HUES6 (cell line): ENCODE measurements around the gene PCDHB1.
A peak's percentile ranks its signal among the peaks of the same experiment; 100 is the strongest.

ENCODE experiments used
- H3K27ac ChIP-seq: 2 replicates; pipeline ENCODE4 v1.7.0; 2013; ENCODE audit warnings: low read depth, mild to moderate bottlenecking, low read length, inconsistent platforms
- H3K27me3 ChIP-seq: 2 replicates; pipeline ENCODE4 v1.6.1; 2013; ENCODE audit warnings: low read length; ENCODE audit not compliant: control insufficient read depth, insufficient read depth
- H3K36me3 ChIP-seq: 2 replicates; pipeline ENCODE4 v1.6.1; 2013; ENCODE audit warnings: low read length; ENCODE audit not compliant: control insufficient read depth, insufficient read depth
- H3K4me1 ChIP-seq: 2 replicates; pipeline ENCODE4 v1.6.1; 2013; ENCODE audit warnings: low read length; ENCODE audit not compliant: control insufficient read depth, insufficient read depth
- H3K4me3 ChIP-seq: 2 replicates; pipeline ENCODE4 v1.5.1; 2013; ENCODE audit warnings: low read depth, low read length
- H3K9ac ChIP-seq: one replicate; pipeline ENCODE4 v1.6.1; 2013; ENCODE audit warnings: mild to moderate bottlenecking, low read length
- H3K9me3 ChIP-seq: 2 replicates; pipeline ENCODE4 v1.6.1; 2013; ENCODE audit warnings: low read depth, low read length; ENCODE audit not compliant: control insufficient read depth, insufficient read depth

The PCDHB1 gene

DNA sequence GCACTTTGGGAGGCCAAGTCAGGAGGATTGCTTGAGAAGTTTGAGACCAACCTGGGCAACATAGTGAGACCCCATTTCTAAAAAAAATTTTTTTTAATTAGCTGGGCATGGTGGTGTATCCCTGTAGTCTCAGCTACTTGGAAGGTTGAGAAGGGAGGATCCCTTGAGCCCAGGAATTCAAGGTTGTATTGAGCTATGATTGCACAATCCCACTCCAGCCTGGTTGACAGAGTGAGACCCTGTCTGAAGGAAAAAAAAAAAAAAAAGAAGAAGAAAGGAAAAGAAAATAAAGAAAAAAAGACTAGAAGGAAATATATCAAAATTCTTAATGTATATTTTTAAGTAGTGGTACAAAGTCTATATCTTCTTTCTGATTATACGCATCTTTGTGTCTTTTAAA, 28.8 kb upstream of the PCDHB1 start:
- no peak overlapping the region for H3K9ac ChIP-seq
- no peak overlapping the region for H3K4me3 ChIP-seq
- H3K27ac ChIP-seq, result no peak overlapping the region
- H3K36me3 ChIP-seq, result no peaks in the 10 kb centered on the region
- H3K9me3 ChIP-seq, result no peaks in the 10 kb centered on the region
- no peaks in the 10 kb centered on the region for H3K27me3 ChIP-seq
- H3K4me1 ChIP-seq, result 0 out of 2 replicates have a peak, but pooled peaks cover 3% of the 10 kb centered on the region

- H3K4me1 ChIP-seq, result no peaks in the 10 kb centered on the region
- H3K27ac ChIP-seq, result no peak overlapping the region
- no peak overlapping the region for H3K9ac ChIP-seq
- no peak overlapping the region for H3K4me3 ChIP-seq
- H3K27me3 ChIP-seq, result no peaks in the 10 kb centered on the region
- no peaks in the 10 kb centered on the region for H3K9me3 ChIP-seq
- no peaks in the 10 kb centered on the region for H3K36me3 ChIP-seq
These were observed 20.2 kb upstream of the PCDHB1 start for GRCh38 chr5:141031006-141031405.

DNA sequence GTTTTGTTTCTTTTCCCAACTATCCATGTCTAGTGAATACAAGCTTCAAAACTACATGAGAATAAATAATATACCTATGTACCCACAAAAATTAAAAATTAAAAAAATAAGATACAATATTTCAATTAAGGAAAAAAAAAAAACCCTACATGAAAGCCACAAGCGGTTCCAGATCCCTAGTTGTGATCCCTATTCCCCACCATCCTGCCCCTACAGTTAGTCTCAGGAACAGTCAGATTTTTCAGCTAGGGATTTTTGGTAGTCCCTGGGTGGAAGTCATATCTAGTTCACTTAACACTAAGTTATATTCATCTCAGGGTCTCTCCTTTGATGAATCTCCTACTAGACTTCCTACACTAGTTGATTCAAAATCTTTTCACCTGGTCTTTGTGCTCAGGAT, 18.5 kb upstream of the PCDHB1 start:
- no peaks in the 10 kb centered on the region for H3K4me1 ChIP-seq
- no peak overlapping the region for H3K9ac ChIP-seq
- no peaks in the 10 kb centered on the region for H3K9me3 ChIP-seq
- no peak overlapping the region for H3K4me3 ChIP-seq
- no peaks in the 10 kb centered on the region for H3K27me3 ChIP-seq
- H3K36me3 ChIP-seq, result no peaks in the 10 kb centered on the region
- no peak overlapping the region for H3K27ac ChIP-seq

DNA sequence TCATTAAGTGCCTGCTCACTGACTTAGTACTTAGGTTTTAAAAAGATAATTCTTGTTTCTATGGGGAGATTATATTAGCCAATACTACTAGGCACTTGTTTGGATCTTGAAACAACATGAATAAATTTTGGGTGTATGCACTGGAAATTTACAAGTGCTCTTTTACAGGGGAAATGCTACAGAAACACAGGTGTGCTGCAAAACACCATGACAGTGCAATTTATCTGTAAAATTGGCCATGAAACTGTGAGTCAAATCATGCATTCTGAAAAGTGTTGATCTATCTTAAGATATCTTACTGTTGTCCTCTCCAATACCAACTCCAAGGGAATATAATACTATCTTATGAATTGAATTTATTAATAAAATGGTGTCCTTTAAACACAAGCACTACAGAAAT, 12.1 kb upstream of the PCDHB1 start:
- Histone ChIP-seq H3K4me1 (peaks cover 19% of the 10 kb centered on the region), H3K4me3 (no peak overlapping the region), H3K9me3 (no peaks in the 10 kb centered on the region), H3K36me3 (no peaks in the 10 kb centered on the region), H3K27me3 (no peaks in the 10 kb centered on the region), H3K27ac (peak overlapping the region; percentile 99; the same call in 1 of the 2 replicates), H3K9ac (no peak overlapping the region)

- Histone ChIP-seq H3K27me3 (no peaks in the 10 kb centered on the region), H3K36me3 (no peaks in the 10 kb centered on the region), H3K4me1 (peaks cover 19% of the 10 kb centered on the region), H3K4me3 (peak overlapping the region; percentile 79), H3K9me3 (no peaks in the 10 kb centered on the region), H3K27ac (peak overlapping the region; percentile 99; the same call in 1 of the 2 replicates), H3K9ac (peak overlapping the region; percentile 92)
These were observed 11.7 kb upstream of the PCDHB1 start for GRCh38 chr5:141039517-141039916.

- peak overlapping the region; percentile 99 for H3K27ac ChIP-seq
- H3K27me3 ChIP-seq, result 0 out of 2 replicates have a peak, but pooled peaks cover 2% of the 10 kb centered on the region
- H3K4me3 ChIP-seq, result peak overlapping the region; percentile 79
- no peaks in the 10 kb centered on the region for H3K9me3 ChIP-seq
- peaks cover 19% of the 10 kb centered on the region for H3K4me1 ChIP-seq
- no peaks in the 10 kb centered on the region for H3K36me3 ChIP-seq
- H3K9ac ChIP-seq, result peak overlapping the region; percentile 92
These were observed 10.9 kb upstream of the PCDHB1 start for GRCh38 chr5:141040093-141040770.

- H3K27ac ChIP-seq, result peak overlapping the region; percentile 99
- H3K27me3 ChIP-seq, result 0 out of 2 replicates have a peak, but pooled peaks cover 5% of the 10 kb centered on the region
- peak overlapping the region; percentile 79 for H3K4me3 ChIP-seq
- no peaks in the 10 kb centered on the region for H3K9me3 ChIP-seq
- H3K9ac ChIP-seq, result peak overlapping the region; percentile 92
- H3K36me3 ChIP-seq, result no peaks in the 10 kb centered on the region
- peaks cover 19% of the 10 kb centered on the region for H3K4me1 ChIP-seq
These were observed 10.3 kb upstream of the PCDHB1 start for GRCh38 chr5:141040771-141041426.

- Histone ChIP-seq H3K36me3 (no peaks in the 10 kb centered on the region), H3K4me3 (no peak overlapping the region), H3K9me3 (no peaks in the 10 kb centered on the region), H3K27ac (no peak overlapping the region), H3K4me1 (peaks cover 19% of the 10 kb centered on the region), H3K9ac (no peak overlapping the region), H3K27me3 (0 out of 2 replicates have a peak, but pooled peaks cover 5% of the 10 kb centered on the region)
These were observed 9.8 kb upstream of the PCDHB1 start for GRCh38 chr5:141041427-141041785.

- Histone ChIP-seq H3K9ac (no peak overlapping the region), H3K27me3 (peaks cover 5% of the 10 kb centered on the region; the same call in 1 of the 2 replicates), H3K27ac (no peak overlapping the region), H3K4me1 (peaks cover 19% of the 10 kb centered on the region), H3K36me3 (no peaks in the 10 kb centered on the region), H3K4me3 (no peak overlapping the region), H3K9me3 (no peaks in the 10 kb centered on the region)
These were observed 8.6 kb upstream of the PCDHB1 start for GRCh38 chr5:141042555-141042954.

GRCh38 chr5:141051521-141051866, 320 bp downstream of the PCDHB1 start:
- H3K9me3 ChIP-seq, result no peaks in the 10 kb centered on the region
- 0 out of 2 replicates have a peak, but pooled peaks cover 8% of the 10 kb centered on the region for H3K4me1 ChIP-seq
- peaks cover 48% of the 10 kb centered on the region for H3K27me3 ChIP-seq
- no peak overlapping the region for H3K27ac ChIP-seq
- peak overlapping the region; percentile 40 for H3K9ac ChIP-seq
- no peaks in the 10 kb centered on the region for H3K36me3 ChIP-seq
- peak overlapping the region; percentile 73 for H3K4me3 ChIP-seq

- H3K9me3 ChIP-seq, result no peaks in the 10 kb centered on the region
- H3K4me1 ChIP-seq, result no peaks in the 10 kb centered on the region
- H3K9ac ChIP-seq, result no peak overlapping the region
- H3K27ac ChIP-seq, result no peak overlapping the region
- H3K27me3 ChIP-seq, result no peaks in the 10 kb centered on the region; the same call in 1 of the 2 replicates
- no peaks in the 10 kb centered on the region for H3K36me3 ChIP-seq
- H3K4me3 ChIP-seq, result peak overlapping the region; percentile 51; the same call in 1 of the 2 replicates
These were observed 26.7 kb downstream of the PCDHB1 start for GRCh38 chr5:141077826-141078225.
